ENCODE results near the gene TAOK2. TPM values are rescaled to one million over a fixed set of nuclear protein-coding genes. Genes with fewer than 3 reads are reported as not detected.

The TAOK2 gene
- total RNA-seq, 1 donor from 2014 or later: 178 TPM

GRCh38 chr16:30018731-30019158 is 45.1 kb downstream of the TAOK2 start:
- no peak overlapping the region for H3K4me3 Mint-ChIP-seq (ENCODE audit: unreplicated experiment)
- H3K27me3 Mint-ChIP-seq (ENCODE audit: unreplicated experiment): peaks cover 6% of the 10 kb centered on the region
- peaks cover 4% of the 10 kb centered on the region for H3K36me3 Mint-ChIP-seq (ENCODE audit: low read depth, unreplicated experiment)
- peaks cover 3% of the 10 kb centered on the region for H3K4me1 Mint-ChIP-seq (ENCODE audit: unreplicated experiment)
- H3K9me3 Mint-ChIP-seq (ENCODE audit: unreplicated experiment): no peaks in the 10 kb centered on the region
- H3K27ac Mint-ChIP-seq (ENCODE audit: unreplicated experiment): no peak overlapping the region
- TF ChIP-seq CTCF (IDR thresholded peaks at IDR 0.05; ENCODE audit: unreplicated experiment): no peak
- no peak for DNase-seq (ENCODE audit: low spot score)

GRCh38 chr16:30022887-30023286 is 49.2 kb downstream of the TAOK2 start, which contains the start of gene C16orf92:
TSS of gene C16orf92 (plus strand) at chr16:30023198. CDS start at chr16:30023341, 143 bp downstream.
- Mint-ChIP-seq H3K27me3 (ENCODE audit: unreplicated experiment) (peaks cover 9% of the 10 kb centered on the region), H3K27ac (ENCODE audit: unreplicated experiment) (no peak within 1 kb of the TSS), H3K4me1 (ENCODE audit: unreplicated experiment) (peaks cover 3% of the 10 kb centered on the region), H3K4me3 (ENCODE audit: unreplicated experiment) (no peak within 1 kb of the TSS), H3K36me3 (ENCODE audit: low read depth, unreplicated experiment) (peaks cover 6% of the 10 kb centered on the region), H3K9me3 (ENCODE audit: unreplicated experiment) (no peaks in the 10 kb centered on the region)
- TF ChIP-seq CTCF (IDR thresholded peaks at IDR 0.05; ENCODE audit: unreplicated experiment): no peak
- no peak for DNase-seq (ENCODE audit: low spot score)

GRCh38 chr16:30023586-30023985 is 49.9 kb downstream of the TAOK2 start:
- H3K4me3 Mint-ChIP-seq (ENCODE audit: unreplicated experiment): no peak overlapping the region
- no peaks in the 10 kb centered on the region for H3K9me3 Mint-ChIP-seq (ENCODE audit: unreplicated experiment)
- H3K27ac Mint-ChIP-seq (ENCODE audit: unreplicated experiment): no peak overlapping the region

GRCh38 chr16:30024451-30024850 is 50.8 kb downstream of the TAOK2 start:
- no peak for TF ChIP-seq CTCF (IDR thresholded peaks at IDR 0.05; ENCODE audit: unreplicated experiment)
- DNase-seq (ENCODE audit: low spot score): no peak
- Mint-ChIP-seq H3K36me3 (ENCODE audit: low read depth, unreplicated experiment) (peaks cover 3% of the 10 kb centered on the region), H3K9me3 (ENCODE audit: unreplicated experiment) (no peaks in the 10 kb centered on the region), H3K27me3 (ENCODE audit: unreplicated experiment) (peaks cover 11% of the 10 kb centered on the region), H3K4me1 (ENCODE audit: unreplicated experiment) (peaks cover 3% of the 10 kb centered on the region), H3K4me3 (ENCODE audit: unreplicated experiment) (no peak overlapping the region), H3K27ac (ENCODE audit: unreplicated experiment) (no peak overlapping the region)

More at GRCh38 chr16:30023586-30023985, 49.9 kb downstream of the TAOK2 start:
- peaks cover 3% of the 10 kb centered on the region for H3K4me1 Mint-ChIP-seq (ENCODE audit: unreplicated experiment)
- H3K27me3 Mint-ChIP-seq (ENCODE audit: unreplicated experiment): peaks cover 9% of the 10 kb centered on the region
- no peak for DNase-seq (ENCODE audit: low spot score)
- no peak for TF ChIP-seq CTCF (IDR thresholded peaks at IDR 0.05; ENCODE audit: unreplicated experiment)
- H3K36me3 Mint-ChIP-seq (ENCODE audit: low read depth, unreplicated experiment): peaks cover 5% of the 10 kb centered on the region

GRCh38 chr16:30025156-30025555 is 51.5 kb downstream of the TAOK2 start:
- Mint-ChIP-seq H3K4me3 (ENCODE audit: unreplicated experiment) (no peak overlapping the region), H3K27me3 (ENCODE audit: unreplicated experiment) (peaks cover 14% of the 10 kb centered on the region), H3K36me3 (ENCODE audit: low read depth, unreplicated experiment) (peaks cover 3% of the 10 kb centered on the region), H3K27ac (ENCODE audit: unreplicated experiment) (no peak overlapping the region), H3K4me1 (ENCODE audit: unreplicated experiment) (peaks cover 6% of the 10 kb centered on the region), H3K9me3 (ENCODE audit: unreplicated experiment) (no peaks in the 10 kb centered on the region)
- TF ChIP-seq CTCF (IDR thresholded peaks at IDR 0.05; ENCODE audit: unreplicated experiment): no peak
- no peak for DNase-seq (ENCODE audit: low spot score)
